GM12864 (cell line): ENCODE results near the gene EN1.

Experiments
- DNase-seq: peaks from one replicate; pipeline ENCODE4 v3.0.0-alpha.2; 2011; ENCODE audit warnings: low read depth
- H3K4me3 ChIP-seq: 2 replicates; pipeline ENCODE4 v1.5.1; 2011; ENCODE audit warnings: mild to moderate bottlenecking, low read depth, low read length, control low read depth
- TF ChIP-seq, protein P1 (sequence below): IDR thresholded peaks from 2 replicates; pipeline ENCODE4 v1.5.1; 2011; ENCODE audit warnings: low read depth, mild to moderate bottlenecking, moderate library complexity, low read length, control low read depth, inconsistent platforms; ENCODE audit errors: missing control alignments

EN1 gene

DNA sequence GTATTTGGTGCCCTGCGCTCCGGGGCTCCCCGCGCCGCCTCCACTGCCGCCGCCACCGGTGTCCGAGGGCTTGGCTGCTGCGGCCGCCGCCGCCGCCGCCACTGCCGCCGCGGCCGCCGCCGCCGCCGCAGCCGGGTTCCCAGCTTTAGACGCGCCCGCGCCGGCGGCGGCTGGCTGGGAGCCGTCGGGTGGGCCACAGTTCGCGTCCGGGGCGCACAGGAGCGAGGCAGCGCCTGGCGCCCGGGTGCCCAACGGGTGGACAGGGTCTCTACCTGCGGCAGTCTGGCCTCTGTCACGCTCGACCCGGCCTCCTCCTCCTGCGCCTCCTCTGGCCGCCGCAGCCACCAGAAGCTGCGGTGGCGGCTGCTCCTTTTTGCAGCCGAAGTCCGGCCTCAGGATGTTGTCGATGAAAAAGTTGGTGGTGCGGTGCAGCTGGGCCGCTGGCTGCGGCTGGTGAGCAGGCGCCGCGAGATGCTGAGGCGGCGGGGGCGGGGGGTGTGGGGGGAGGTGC, 951 bp downstream of the EN1 start:
- no peak for DNase-seq
- TF ChIP-seq, protein P1, sequence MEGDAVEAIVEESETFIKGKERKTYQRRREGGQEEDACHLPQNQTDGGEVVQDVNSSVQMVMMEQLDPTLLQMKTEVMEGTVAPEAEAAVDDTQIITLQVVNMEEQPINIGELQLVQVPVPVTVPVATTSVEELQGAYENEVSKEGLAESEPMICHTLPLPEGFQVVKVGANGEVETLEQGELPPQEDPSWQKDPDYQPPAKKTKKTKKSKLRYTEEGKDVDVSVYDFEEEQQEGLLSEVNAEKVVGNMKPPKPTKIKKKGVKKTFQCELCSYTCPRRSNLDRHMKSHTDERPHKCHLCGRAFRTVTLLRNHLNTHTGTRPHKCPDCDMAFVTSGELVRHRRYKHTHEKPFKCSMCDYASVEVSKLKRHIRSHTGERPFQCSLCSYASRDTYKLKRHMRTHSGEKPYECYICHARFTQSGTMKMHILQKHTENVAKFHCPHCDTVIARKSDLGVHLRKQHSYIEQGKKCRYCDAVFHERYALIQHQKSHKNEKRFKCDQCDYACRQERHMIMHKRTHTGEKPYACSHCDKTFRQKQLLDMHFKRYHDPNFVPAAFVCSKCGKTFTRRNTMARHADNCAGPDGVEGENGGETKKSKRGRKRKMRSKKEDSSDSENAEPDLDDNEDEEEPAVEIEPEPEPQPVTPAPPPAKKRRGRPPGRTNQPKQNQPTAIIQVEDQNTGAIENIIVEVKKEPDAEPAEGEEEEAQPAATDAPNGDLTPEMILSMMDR: no peak
- no peak overlapping the region for H3K4me3 ChIP-seq

DNA sequence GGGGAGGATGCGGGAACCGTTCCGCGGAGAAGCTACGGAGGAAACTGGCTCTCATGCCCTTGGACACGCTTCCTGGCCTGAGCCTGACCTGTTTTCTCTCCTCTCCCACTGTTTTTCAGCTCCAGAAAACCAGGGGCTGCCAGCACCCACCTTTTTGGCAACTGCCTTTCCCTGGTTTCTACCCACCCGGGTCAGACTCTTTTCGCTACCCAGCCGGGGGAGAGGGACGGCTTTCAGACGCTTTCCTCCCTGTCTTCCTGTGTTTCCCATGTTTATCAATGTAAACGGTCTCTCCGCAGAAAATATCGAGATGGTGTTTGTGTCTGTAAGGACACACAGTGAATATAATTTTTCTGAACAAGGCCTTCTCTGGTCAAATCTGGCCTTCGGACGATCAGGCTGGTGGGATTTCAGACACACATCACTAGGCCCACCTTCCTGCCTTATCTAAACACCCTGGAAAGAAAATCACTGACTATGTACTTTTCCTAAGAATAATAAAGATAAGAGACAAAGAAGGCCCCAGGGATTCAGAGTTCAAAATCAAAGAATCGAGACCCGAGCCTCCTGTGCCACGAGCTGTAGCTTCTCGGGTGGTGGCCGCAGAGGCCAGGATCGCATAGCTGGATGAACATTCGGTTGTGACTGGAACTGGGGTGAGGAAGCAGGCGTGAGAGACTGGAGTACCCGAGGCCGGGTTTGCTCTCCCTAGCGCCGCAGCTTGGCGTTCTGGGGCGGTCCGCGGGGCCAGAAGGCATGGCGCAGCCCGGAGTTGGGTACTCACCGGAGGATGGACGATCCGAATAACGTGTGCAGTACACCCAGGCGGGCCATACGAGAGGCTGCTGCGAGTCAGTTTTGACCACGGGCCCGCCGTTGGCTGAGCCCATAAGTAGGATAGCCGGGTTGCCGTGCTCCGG, 1.7 kb downstream of the EN1 start:
- DNase-seq: no peak
- no peak overlapping the region for H3K4me3 ChIP-seq
- TF ChIP-seq, protein P1: no peak

DNA sequence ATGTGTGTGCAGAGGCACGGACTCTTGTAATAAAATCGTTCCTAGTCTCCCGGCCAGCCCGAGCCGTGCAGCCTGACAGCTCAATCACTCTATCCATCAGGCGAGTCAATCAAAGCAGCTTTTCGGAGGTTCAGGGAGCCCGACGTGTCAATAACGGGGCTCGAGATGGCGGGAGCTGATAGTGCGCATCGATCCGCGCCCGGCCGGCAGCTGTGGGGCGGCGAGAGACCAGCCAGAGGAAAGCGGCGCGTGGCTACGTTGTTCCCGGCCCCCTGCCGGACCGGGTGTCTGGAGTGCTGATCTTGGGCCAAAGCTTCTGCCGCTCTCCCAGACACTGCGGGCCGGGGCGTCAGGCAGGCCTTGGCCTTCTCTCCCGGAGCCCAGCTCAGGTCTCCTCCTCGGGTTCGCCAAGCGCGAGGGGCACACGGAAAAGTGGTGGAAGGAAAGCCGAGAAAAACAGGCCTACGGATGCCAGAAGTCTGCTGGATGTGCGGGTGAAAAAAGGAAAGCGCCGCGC, 2.4 kb downstream of the EN1 start:
- DNase-seq: no peak
- H3K4me3 ChIP-seq: no peak overlapping the region
- TF ChIP-seq, protein P1: no peak

DNA sequence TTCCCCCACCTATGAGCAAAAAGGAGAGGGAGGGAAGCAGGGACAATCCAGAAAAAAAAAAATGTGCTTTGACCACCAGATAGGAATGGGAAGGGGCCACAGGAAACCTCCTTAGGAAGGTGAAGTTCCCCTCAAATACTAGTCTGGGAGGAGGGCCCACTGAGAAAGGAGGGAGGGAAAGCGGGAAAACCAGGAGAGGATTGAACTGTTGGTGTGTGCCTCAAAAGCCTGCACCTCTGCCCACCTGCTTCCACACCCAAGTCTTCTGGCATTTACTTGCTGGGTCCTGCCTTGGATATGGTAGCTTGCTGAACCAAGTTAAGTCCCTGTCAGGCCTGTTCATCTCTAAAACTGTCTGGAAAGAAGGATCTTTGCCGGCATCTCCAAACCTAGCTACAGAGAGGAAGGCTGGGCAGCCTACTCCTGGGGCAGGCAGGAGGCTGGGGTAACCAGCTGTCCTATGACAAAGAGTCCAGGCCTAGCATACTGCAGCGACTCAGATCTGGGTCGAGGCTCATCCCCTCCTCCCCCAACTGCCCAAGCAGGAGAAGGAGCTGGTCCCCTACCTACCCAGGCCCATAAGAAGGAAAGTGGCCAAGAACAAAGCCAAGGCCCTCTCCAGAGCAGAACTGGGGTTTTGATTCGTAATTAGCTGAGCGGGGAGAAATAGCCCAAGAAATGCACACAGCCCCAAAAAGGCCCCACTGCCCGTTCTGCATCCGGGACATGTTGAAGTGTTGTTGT, 3.0 kb downstream of the EN1 start:
- no peak for DNase-seq
- TF ChIP-seq, protein P1: no peak
- H3K4me3 ChIP-seq: no peak overlapping the region

DNA sequence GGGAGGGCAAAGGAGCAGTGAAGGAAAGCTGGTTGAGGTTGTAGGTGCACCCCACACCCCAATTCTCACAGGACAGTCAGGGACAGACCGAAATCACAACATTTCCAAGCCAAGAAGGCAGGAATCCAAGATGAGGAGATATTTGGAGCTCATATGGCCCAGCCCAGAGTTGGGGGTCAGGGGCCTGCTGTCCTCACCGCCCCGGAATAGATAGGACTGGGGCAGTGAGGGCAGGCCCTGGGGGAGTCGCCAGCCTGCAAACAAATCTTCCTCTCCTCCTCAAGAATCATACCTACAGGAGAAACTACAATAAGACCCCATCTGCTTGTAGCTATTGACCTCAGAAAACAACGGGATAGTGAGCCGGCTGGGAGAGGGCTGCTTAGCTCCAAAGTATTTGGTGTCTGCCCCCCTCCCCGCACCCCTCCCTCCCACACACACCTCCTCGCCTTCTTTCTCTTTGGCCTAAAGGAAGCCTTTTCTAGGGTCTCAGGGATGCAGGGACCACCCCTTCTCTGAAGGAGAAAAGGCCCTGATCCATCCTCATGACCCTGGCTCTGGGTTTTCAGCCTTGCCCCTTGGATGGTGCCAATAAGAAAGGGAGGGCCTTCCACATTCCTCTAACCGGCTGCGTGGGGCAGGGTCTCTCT, 3.8 kb downstream of the EN1 start:
- H3K4me3 ChIP-seq: no peak overlapping the region
- TF ChIP-seq, protein P1: no peak
- no peak for DNase-seq

DNA sequence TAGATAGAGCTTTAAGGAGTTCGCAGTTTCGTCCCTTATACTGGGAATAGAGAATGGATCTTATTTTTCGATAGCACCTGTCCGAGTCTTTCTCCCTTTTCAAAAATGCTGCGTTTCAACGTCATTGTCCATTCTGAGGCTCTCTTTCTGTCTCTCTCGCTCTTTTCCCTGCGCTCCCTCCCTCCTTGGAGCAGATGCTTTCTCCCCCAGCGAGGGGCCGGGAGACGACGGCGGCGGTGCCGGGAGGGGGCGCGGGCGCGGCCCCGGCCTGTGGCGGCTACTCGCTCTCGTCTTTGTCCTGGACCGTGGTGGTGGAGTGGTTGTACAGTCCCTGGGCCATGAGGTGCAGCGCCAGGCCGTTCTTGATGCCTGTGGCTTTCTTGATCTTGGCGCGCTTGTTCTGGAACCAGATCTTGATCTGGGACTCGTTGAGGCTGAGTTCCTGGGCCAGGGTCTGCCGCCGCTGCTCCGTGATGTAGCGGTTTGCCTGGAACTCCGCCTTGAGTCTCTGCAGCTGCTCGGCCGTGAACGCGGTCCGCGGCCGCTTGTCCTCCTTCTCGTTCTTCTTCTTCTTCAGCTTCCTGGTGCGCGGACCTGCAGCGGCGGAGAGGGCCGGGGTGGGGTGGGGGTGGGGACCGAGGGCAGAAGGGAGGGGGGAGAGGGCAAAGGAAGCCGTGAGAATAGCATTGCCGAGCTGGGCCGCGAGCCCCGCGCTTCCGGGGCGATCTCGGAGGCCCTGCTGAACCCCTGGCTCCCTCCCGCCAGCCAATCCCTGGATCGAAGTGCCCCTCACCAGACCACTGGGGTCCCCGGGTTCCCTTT, 4.6 kb downstream of the EN1 start:
- TF ChIP-seq, protein P1: no peak
- no peak overlapping the region for H3K4me3 ChIP-seq
- no peak for DNase-seq
